HG03432 (cell line): Measurements from ENCODE around the gene GSTM5.
A peak's percentile ranks its signal among the peaks of the same experiment; 100 is the strongest.
"Not testable (repeated sequence)": the region's sequence is repeated elsewhere in the genome, so short reads cannot be mapped to it uniquely, and the experiment has no call there.

Experiments used
- ATAC-seq: cut with Tn5 transposase; IDR thresholded peaks from one replicate; pipeline ENCODE4 v1.9.1; 2021; ENCODE audit warnings: mild to moderate bottlenecking, moderate library complexity; ENCODE audit not compliant: unreplicated experiment

Gene GSTM5

DNA sequence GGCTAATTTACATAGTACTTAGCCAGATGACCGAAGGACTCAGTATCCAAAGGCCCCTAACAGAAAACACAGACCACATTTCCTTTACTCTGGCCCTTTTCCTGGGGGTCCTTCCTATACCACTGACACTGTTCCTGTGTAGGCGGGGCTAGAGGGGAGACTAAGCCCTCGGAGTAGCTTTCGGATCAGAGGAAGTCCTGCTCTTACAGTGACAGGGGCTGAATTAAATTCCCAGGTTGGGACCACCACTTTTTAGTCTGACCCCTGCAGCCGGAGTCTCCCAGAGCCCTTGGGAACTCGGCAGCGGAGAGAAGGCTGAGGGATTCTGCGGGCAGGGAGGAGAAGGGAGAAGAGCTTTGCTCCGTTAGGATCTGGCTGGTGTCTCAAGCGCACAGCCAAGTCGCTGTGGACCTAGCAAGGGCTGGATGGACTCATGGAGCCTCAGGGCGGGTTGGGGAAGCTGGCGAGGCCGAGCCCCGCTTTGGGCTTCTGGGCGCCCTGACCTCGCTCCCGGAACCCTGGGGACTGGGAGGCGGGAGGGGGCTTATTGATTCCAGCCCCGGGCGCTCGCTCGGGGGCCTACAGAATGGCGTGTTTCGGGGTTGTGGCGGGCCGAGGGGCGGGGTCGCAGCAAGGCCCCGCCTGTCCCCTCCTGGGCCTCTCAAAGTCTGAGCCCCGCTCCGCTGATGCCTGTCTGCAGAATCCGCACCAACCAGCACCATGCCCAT lies at the start of gene GSTM5:
Gene GSTM5 (plus strand): TSS at position 659 of the 728 bp plus-strand sequence. CDS start 62 bp downstream, at position 721.
- ATAC-seq: not testable (repeated sequence)

DNA sequence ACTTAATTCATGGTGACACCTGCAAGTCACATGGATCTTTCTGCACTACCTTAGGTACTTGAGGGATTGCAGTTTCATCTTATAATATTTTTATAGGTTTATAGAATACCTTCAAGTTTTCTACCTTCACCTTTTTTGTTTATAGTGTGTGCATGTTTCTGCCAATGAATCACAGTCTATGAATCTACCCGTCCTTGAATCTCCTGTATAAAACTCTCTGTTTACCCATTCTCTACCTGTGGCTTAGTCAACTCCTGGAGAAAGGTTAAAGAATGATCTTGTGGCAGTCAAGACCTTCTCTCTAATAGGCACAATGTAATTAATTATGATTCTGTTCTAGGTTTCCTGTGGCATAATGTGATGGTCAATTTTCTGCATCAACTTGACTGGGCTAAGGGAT lies 47.4 kb upstream of the GSTM5 start:
- ATAC-seq: no peak

DNA sequence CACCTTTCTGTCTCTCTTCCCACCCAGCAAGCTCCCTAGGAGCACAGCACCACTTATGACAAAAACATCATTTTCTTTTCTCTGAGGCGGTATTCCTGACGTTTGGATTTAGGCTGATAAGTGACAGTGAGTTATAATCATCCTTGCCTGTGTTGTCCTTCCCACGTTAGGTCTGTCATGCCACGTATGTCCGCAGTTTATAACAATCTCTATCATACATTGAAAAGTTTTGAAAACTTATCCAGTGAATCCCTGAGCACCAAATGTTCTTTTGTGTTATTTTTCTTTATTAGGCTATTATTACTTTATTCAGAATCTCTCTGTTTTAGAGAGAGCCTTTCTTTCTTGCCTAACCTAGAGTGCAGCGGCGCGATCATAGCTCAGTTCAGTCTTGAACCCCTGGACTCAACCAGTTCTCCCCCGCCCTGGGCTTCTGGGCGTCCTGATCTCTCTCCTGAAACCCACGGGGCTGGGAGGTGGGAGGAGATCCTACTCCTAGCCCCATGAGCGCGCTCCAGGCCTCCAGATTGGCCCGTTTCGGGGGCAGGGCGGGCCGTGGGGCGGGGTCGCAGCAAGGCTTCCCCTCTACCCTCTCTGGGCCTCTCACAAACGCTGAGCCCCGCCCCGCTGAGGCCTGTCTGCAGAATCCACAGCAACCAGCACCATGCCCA lies 44.5 kb upstream of the GSTM5 start, which contains the start of gene GSTM2:
Gene GSTM2 (plus strand): TSS at position 606 of the 671 bp plus-strand sequence. CDS start 59 bp downstream, at position 665.
- peak; percentile 97 for ATAC-seq

GRCh38 chr1:109668123-109668775 lies 43.8 kb upstream of the GSTM5 start:
- no peak for ATAC-seq

DNA sequence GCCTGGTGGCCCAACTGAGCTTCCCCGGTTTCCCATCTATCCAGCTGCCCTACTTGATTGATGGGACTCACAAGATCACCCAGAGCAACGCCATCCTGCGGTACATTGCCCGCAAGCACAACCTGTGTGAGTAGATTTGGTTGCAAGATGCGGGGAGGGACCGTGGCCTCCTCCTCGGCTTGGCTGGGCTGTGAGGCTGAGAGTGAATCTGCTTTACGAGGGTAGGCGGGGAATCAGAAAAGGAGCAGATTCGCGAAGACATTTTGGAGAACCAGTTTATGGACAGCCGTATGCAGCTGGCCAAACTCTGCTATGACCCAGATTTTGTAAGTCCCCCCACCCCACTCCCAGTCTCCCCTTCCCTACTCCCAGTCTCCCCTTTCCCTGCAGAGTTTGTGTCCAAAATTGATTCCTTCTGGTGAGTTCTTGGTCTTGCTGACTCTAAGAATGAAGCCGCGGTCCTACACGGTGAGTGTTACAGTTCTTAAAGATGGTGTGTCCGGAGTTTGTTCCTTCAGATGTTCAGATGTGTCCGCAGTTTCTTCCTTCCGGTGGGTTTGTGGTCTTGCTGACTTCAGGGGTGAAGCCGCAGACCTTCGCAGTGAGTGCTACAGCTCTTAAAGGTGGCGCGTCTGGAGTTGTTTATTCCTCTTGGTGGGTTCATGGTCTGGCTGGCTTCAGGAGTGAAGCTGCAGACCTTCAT lies 42.7 kb upstream of the GSTM5 start:
- no peak for ATAC-seq

GRCh38 chr1:109669949-109670302 lies 42.1 kb upstream of the GSTM5 start:
- not testable (repeated sequence) for ATAC-seq

- no peak for ATAC-seq
Measured at GRCh38 chr1:109671067-109671466, 41.0 kb upstream of the GSTM5 start.

DNA sequence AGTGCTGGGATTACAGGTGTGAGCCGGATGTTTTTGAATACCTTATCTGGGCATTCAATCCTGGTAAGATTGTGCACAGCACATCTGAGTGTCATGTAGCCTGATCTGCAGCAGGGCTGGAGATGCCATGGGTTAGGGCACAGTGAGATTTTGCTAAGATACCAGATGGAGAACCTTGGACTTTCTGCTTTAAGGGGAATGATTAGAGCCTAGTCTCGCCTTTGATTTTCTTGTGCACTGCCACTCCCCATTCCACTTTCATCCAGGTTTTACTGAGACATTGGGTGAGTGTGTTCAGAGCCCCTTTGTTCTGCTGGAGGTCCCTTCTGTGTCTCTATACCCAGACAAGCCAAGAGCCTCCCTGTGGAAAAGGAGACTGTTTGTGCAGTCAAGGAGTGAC lies 38.2 kb upstream of the GSTM5 start:
- ATAC-seq: not testable (repeated sequence)

DNA sequence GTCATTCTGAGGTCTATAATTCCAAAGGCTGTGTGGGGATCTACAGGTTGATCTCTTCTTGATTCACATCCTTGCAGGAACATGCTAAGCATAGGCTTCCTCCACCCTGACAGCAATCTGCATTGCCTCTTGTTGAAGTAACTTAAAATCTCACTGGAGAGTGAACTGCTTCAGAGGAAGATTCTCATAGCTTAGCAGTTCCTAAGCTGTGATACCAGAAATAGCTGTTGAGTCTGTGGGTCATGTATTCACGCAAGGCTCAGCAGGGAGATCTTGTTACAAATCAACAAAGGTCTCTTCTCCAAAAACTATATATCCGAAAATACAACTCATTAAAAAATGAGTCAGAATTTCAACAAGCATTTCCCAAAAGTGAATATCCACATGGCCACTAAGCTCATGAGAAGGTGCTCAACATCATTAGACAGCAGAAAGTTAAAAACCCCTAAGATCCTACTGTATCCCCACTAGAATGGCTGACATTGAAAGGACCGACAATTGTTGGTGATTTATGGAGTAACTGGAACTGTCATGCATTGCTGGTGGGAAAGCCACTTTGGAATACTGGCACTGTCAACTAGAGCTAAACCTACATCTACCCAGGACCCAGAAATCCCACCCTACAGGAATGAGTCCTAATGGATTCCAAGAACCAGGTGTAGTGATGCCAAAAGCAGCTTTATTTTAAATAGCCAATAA lies 35.2 kb upstream of the GSTM5 start:
- not testable (repeated sequence) for ATAC-seq

DNA sequence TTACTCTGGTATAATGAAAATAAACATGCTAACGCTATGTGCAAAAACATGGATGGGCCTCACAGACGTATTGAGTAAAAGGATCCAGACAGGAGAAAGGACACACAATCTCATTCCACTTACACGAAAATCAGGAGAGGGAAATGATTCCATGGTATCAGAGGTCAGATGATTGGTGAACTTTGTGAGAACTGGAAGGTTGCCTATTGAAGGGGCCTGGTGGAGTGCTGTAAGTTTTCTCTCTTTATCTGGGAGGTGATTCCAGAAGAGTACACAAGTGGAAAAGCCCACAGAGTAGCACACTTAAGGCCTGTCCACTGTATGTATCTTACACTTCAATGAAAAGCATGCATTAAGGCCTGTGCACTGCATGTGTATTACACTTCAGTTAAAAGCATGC lies 34.6 kb upstream of the GSTM5 start:
- ATAC-seq: no peak

DNA sequence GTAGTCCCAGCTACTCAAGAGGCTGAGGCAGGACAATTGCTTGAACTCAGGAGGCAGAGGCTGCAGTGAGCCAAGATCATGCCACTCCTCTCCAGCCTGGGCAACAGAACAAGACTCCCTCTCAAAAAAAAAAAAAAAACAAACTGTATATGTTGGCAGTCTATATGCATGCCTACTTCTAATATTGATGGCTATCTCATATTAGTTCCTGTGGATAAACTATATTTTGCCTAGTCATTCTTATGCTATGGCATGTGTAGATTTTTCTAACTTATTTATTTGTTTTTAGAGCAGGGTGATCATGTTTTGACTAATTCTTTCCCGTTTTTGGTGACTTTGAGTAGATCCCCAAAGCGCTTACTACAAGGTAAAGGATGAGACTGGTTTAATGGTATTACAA lies 33.4 kb upstream of the GSTM5 start:
- ATAC-seq: not testable (repeated sequence)

DNA sequence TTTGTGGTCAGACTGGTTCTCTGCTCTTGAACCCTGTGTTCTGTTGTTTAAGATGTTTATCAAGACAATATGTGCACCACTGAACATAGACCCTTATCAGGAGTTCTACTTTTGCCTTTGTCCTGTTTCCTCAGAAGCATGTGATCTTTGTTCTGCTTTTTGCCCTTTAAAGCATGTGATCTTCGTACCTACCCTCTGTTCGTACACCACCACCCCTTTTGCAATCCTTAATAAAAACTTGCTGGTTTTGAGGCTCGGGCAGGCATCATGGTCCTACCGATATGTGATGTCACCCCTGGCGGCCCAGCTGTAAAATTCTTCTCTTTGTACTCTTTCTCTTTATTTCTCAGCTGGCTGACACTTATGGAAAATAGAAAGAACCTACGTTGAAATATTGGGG lies 27.3 kb upstream of the GSTM5 start:
- ATAC-seq: not testable (repeated sequence)

DNA sequence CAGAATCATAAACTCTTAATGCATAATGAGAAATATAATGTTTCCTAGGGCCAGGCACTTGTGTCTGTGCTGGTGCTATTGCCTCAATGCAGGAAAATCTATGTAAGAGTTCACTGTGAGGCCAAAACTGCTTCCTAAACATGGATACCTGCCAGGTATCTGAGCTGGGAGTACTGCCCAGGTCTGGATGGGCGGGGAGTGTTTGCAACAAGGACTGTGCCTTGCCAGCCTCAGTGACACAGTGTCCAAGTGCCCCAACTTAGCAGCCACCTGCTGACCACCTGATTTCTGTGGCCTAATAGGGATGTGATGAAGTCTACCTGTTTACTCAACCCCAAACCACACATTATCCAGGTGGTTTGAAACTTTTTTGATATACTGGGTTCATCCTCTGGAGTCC lies 26.7 kb upstream of the GSTM5 start:
- not testable (repeated sequence) for ATAC-seq

GRCh38 chr1:109685890-109686289 lies 26.2 kb upstream of the GSTM5 start:
- not testable (repeated sequence) for ATAC-seq

DNA sequence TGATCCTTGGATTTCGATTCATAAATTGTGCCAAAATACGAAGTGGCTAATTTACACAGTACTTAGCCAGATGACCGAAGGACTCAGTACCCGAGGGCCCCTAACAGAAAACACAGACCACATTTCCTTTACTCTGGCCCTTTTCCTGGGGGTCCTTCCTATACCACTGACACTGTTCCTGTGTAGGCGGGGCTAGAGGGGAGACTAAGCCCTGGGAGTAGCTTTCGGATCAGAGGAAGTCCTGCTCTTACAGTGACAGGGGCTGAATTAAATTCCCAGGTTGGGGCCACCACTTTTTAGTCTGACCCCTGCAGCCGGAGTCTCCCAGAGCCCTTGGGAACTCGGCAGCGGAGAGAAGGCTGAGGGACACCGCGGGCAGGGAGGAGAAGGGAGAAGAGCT lies 24.9 kb upstream of the GSTM5 start:
- not testable (repeated sequence) for ATAC-seq

GRCh38 chr1:109687641-109688499 lies 24.2 kb upstream of the GSTM5 start, which contains the start of gene GSTM1:
TSS of gene GSTM1 (plus strand) at chr1:109687817. CDS start at chr1:109687874, 57 bp downstream.
- no peak for ATAC-seq

DNA sequence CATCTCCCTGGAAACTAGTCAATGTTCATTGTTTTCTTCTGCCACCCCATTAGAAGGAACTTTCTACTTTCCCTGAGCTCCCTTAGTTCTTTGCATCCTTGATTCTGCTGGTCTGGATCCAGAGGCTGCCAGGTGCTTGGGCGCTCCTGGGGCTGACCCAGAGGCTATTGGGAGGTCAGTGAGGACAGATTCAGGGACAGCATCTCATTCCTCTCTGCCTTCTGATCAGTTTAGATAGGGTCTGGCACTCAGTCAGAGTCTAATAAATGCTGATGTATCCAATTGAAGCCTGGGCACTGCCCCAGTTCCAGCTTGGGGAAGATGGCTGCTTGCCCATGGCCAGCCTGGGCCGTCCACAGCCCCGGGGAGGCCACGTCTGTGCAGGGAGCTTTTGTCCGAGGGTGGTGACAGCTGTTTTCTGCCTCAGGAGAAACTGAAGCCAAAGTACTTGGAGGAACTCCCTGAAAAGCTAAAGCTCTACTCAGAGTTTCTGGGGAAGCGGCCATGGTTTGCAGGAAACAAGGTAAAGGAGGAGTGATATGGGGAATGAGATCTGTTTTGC lies 22.1 kb upstream of the GSTM5 start:
- ATAC-seq: no peak

GRCh38 chr1:109691759-109692158 lies 20.3 kb upstream of the GSTM5 start:
- ATAC-seq: no peak

DNA sequence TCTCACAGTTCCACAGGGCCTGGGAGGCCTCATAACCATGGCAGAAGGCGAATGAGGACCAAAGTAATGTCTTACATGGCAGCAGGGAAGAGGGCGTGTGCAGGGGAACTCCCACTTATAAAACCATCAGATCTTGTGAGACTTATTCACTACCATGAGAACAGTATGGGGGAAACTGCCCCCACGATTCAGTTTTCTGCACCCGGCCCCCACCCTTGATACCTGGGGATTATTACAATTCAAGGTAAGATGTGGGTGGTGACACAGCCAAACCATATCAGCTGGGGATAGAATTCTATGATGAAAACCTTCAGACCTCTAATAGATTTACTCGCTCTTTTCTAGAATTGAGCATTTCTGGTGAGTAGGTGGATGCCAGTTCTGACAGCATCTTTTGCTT lies 17.7 kb upstream of the GSTM5 start:
- not testable (repeated sequence) for ATAC-seq
